Fibroblast of skin of abdomen (primary cell): ENCODE results near the gene ADCY1.

Source experiments
- DNase-seq: peaks from one replicate; pipeline ENCODE4 v3.0.0-alpha.2; 2013

ADCY1 gene

GRCh38 chr7:45594745-45595535 is 20.8 kb downstream of the ADCY1 start:
- no peak for DNase-seq

- no peak for DNase-seq
Measured at GRCh38 chr7:45595809-45596664, 21.9 kb downstream of the ADCY1 start.

- DNase-seq, result no peak
Measured at GRCh38 chr7:45596665-45597095, 22.5 kb downstream of the ADCY1 start.

- no peak for DNase-seq
Measured at GRCh38 chr7:45597286-45597984, 23.3 kb downstream of the ADCY1 start.

- no peak for DNase-seq
Measured at GRCh38 chr7:45598886-45599520, 24.8 kb downstream of the ADCY1 start.

- DNase-seq, result no peak
Measured at GRCh38 chr7:45599851-45600706, 25.9 kb downstream of the ADCY1 start.

GRCh38 chr7:45601094-45601493 is 26.9 kb downstream of the ADCY1 start:
- no peak for DNase-seq

- DNase-seq, result no peak
Measured at GRCh38 chr7:45601816-45602540, 27.8 kb downstream of the ADCY1 start.

- DNase-seq, result no peak
Measured at GRCh38 chr7:45606050-45606449, 31.9 kb downstream of the ADCY1 start.

- DNase-seq, result no peak
Measured at GRCh38 chr7:45606931-45607330, 32.8 kb downstream of the ADCY1 start.

GRCh38 chr7:45609180-45609579 is 35.0 kb downstream of the ADCY1 start:
- no peak for DNase-seq

- no peak for DNase-seq
Measured at GRCh38 chr7:45610019-45610418, 35.9 kb downstream of the ADCY1 start.

- no peak for DNase-seq
Measured at GRCh38 chr7:45610660-45611299, 36.6 kb downstream of the ADCY1 start.

GRCh38 chr7:45617166-45617565 is 43.0 kb downstream of the ADCY1 start:
- DNase-seq, result no peak

- no peak for DNase-seq
Measured at GRCh38 chr7:45622058-45622457, 47.9 kb downstream of the ADCY1 start.

- DNase-seq, result no peak
Measured at GRCh38 chr7:45623157-45623556, 49.0 kb downstream of the ADCY1 start.

GRCh38 chr7:45623740-45624391 is 49.7 kb downstream of the ADCY1 start:
- DNase-seq, result no peak

GRCh38 chr7:45624392-45624760 is 50.2 kb downstream of the ADCY1 start:
- no peak for DNase-seq

GRCh38 chr7:45625067-45625466 is 50.9 kb downstream of the ADCY1 start:
- DNase-seq, result no peak
